OCI-LY1 (cell line): ENCODE results near the gene LRP5.

ENCODE experiments used
- EZH2 ChIP-seq: fragments of 200-600 bp; sonication (generic), shearing (Covaris generic); IDR thresholded peaks from 2 replicates; pipeline ENCODE4 v1.8.0; 2017; ENCODE audit warnings: borderline replicate concordance, mixed run types, mild to moderate bottlenecking, antibody characterized with exemption, low read length, moderate library complexity, mixed read lengths
- TF ChIP-seq, protein P1 (sequence below): fragments of 200-600 bp; sonication (generic), shearing (Covaris generic); IDR thresholded peaks from 2 replicates; pipeline ENCODE4 v1.5.1; 2017; ENCODE audit warnings: mild to moderate bottlenecking, antibody characterized with exemption, low read length, moderate library complexity, mixed read lengths

DNA sequence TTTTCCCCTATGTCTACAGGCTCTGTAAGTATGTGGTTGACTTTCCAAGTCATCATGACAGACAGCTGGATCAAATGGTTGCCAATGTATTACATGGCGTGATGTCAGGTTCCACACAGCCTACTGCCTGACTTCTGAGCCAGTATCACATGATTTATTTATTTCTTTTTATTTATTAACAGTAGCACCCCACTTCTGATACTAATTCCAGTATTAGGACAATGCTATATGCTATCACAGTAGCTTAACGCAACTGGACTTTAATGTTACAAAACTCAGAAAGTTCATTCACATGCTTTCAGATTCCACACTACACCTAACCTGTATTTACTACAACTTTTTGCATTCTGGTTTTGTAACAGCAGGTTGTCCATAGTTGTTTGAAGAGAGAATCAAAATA lies 22.9 kb upstream of the LRP5 start:
- TF ChIP-seq, protein P1, sequence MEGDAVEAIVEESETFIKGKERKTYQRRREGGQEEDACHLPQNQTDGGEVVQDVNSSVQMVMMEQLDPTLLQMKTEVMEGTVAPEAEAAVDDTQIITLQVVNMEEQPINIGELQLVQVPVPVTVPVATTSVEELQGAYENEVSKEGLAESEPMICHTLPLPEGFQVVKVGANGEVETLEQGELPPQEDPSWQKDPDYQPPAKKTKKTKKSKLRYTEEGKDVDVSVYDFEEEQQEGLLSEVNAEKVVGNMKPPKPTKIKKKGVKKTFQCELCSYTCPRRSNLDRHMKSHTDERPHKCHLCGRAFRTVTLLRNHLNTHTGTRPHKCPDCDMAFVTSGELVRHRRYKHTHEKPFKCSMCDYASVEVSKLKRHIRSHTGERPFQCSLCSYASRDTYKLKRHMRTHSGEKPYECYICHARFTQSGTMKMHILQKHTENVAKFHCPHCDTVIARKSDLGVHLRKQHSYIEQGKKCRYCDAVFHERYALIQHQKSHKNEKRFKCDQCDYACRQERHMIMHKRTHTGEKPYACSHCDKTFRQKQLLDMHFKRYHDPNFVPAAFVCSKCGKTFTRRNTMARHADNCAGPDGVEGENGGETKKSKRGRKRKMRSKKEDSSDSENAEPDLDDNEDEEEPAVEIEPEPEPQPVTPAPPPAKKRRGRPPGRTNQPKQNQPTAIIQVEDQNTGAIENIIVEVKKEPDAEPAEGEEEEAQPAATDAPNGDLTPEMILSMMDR = no peak
- no peak for TF ChIP-seq EZH2
